Upper lobe of left lung (tissue), 6 donors: ENCODE data around the gene INPP4B. TPM values are rescaled to one million over a fixed set of nuclear protein-coding genes. Genes with fewer than 3 reads are reported as not detected.

ENCODE experiments used
- ATAC-seq, 2 donors: fragments of 200-7000 bp; cut with Tn5 transposase; one replicate each; pipeline ENCODE4 v1.9.1; 2022; ENCODE audit warnings: mild to moderate bottlenecking in 2 of 2, moderate library complexity in 2 of 2; ENCODE audit not compliant: low FRiP score in 2 of 2
- DNase-seq, 2 donors: peaks; one replicate each; pipeline ENCODE4 v3.0.0-alpha.2; 2019 to 2020
- H3K27ac ChIP-seq, 4 donors: fragments of 200-600 bp; sonication (generic); one replicate each; pipeline ENCODE4 v1.5.1; 2016 to 2019
- H3K27me3 ChIP-seq, 4 donors: fragments of 200-600 bp; sonication (generic); one replicate each; pipeline ENCODE4 v1.5.1; 2017 to 2019
- H3K36me3 ChIP-seq, 4 donors: fragments of 200-600 bp; sonication (generic); one replicate each; pipeline ENCODE4 v1.5.1; 2016 to 2019
- H3K4me1 ChIP-seq, 4 donors: fragments of 200-600 bp; sonication (generic); one replicate each; pipeline ENCODE4 v1.5.1; 2018 to 2019
- H3K4me3 ChIP-seq, 4 donors: fragments of 200-600 bp; sonication (generic); one replicate each; pipeline ENCODE4 v1.5.1; 2017 to 2019; ENCODE audit warnings: mild to moderate bottlenecking in 2 of 4, moderate library complexity in 1 of 4
- H3K9me3 ChIP-seq, 4 donors: fragments of 200-600 bp; sonication (generic); one replicate each; pipeline ENCODE4 v1.5.1; 2018 to 2019
- EP300 ChIP-seq, 4 donors: sonication (generic); formaldehyde crosslinking; IDR thresholded peaks; one replicate each; pipeline ENCODE4 v1.5.1; 2017; ENCODE audit warnings: antibody characterized with exemption in 4 of 4, control low read depth in 2 of 4
- POLR2A ChIP-seq, 4 donors: fragments of 450-650 bp; IDR thresholded peaks; one replicate each; pipeline ENCODE4 v1.5.1; 2016 to 2017; ENCODE audit warnings: antibody characterized with exemption in 4 of 4, mild to moderate bottlenecking in 2 of 4
- POLR2AphosphoS5 ChIP-seq, 2 donors: sonication (generic); formaldehyde crosslinking; IDR thresholded peaks; one replicate each; pipeline ENCODE4 v1.5.1; 2017; ENCODE audit warnings: antibody characterized with exemption in 2 of 2
- WGBS, 2 donors: methylation state at CpG; one replicate each; pipeline ENCODE4 v1.1.5; 2017 to 2018; 5-methylcytosine and 5-hydroxymethylcytosine counted together
- total RNA-seq, 6 donors: library from RNA; depleted of rRNA in 4 of 6; stranded (reverse); fragments of >200 nt in 4 of 6; gene quantifications; one replicate each; pipeline versions ENCODE4 v1.1.0 to v1.2.1, GENCODE V29; 2016 to 2021
- TF ChIP-seq, protein P1 (sequence below), 6 experiments: fragments of 450-650 bp in 4 of 6; fragments of 200-600 bp in 2 of 6; sonication (generic) in 2 of 6; IDR thresholded peaks; one replicate each; pipeline ENCODE4 v1.5.1; 2016 to 2019; ENCODE audit warnings: antibody characterized with exemption in 6 of 6
- donor health status: DM: no; HTN: no; CAD: no; lungs with moderate emphysema.
- donor health status: DM: no; HTN: yes; CAD: no; lungs with severe emphysema.

The INPP4B gene
- total RNA-seq, 6 donors from 2014 or later: 4.7 to 31.4 (median 10.4) TPM

DNA sequence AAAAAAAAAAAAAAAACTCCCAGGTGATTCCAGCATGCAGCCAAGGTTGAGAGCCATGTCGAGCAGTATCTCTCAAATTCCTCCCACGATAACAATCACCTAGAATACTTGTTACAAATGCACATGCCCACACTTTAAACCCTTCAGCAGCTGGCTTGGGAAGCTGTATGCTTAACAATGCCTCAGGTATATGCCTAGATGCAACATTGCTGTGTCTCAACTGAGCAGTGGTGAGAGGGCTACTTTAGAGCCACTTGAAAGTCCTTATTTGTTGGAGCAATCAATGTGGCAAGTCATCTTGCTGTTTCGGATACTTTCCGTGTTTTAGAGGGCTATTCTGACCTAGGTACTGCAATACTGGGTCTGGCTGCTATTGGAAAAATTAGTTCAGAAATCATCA is 487.4 kb downstream of the INPP4B start:
- H3K36me3 ChIP-seq: no peaks in the 10 kb centered on the region
- H3K4me3 ChIP-seq: no peak overlapping the region
- no peak overlapping the region for H3K27ac ChIP-seq
- peak in 1 of 2 donors; percentile 28 for DNase-seq
- no peak for ATAC-seq
- TF ChIP-seq POLR2AphosphoS5 (IDR thresholded peaks at IDR 0.05): no peak
- TF ChIP-seq, protein P1, sequence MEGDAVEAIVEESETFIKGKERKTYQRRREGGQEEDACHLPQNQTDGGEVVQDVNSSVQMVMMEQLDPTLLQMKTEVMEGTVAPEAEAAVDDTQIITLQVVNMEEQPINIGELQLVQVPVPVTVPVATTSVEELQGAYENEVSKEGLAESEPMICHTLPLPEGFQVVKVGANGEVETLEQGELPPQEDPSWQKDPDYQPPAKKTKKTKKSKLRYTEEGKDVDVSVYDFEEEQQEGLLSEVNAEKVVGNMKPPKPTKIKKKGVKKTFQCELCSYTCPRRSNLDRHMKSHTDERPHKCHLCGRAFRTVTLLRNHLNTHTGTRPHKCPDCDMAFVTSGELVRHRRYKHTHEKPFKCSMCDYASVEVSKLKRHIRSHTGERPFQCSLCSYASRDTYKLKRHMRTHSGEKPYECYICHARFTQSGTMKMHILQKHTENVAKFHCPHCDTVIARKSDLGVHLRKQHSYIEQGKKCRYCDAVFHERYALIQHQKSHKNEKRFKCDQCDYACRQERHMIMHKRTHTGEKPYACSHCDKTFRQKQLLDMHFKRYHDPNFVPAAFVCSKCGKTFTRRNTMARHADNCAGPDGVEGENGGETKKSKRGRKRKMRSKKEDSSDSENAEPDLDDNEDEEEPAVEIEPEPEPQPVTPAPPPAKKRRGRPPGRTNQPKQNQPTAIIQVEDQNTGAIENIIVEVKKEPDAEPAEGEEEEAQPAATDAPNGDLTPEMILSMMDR (IDR thresholded peaks at IDR 0.05): no peak
- no peak for TF ChIP-seq EP300 (IDR thresholded peaks at IDR 0.05)
- no peak for TF ChIP-seq POLR2A (IDR thresholded peaks at IDR 0.05)
- H3K4me1 ChIP-seq: peaks cover 0 to 12% (median 5%) of the 10 kb centered on the region in 4 donors
- H3K27me3 ChIP-seq: no peaks in the 10 kb centered on the region
- 72 to 73% methylated on average over 4 of the region's 4 CpGs for WGBS, 2 donors
- no peaks in the 10 kb centered on the region for H3K9me3 ChIP-seq

DNA sequence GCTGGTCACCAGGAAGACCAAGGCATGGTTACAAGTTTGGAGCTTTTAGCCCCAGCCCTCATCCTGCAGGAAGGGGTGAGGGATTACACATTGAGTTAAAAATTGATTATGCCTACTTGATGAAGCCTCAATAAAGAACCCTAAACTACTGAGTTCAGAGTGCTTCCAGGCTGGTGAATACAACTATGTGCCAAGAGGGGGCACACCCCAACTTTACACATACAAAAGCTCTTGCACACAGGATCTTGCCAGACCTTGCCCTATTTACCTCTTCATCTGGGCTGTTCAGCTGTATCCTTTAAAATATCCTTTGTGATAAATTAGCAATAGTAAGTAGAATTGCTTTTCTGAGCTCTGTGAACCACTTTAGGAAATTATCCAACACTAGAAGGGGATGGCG is 489.3 kb downstream of the INPP4B start:
- Histone ChIP-seq H3K4me3 (no peak overlapping the region), H3K27me3 (no peaks in the 10 kb centered on the region), H3K9me3 (no peaks in the 10 kb centered on the region), H3K36me3 (no peaks in the 10 kb centered on the region), H3K27ac (no peak overlapping the region), H3K4me1 (peaks cover 0 to 30% (median 12%) of the 10 kb centered on the region in 4 donors)
- WGBS, 2 donors: 92 to 100% methylated on average over 1 of the region's 1 CpG
- no peak for ATAC-seq
- TF ChIP-seq, protein P1 (IDR thresholded peaks at IDR 0.05): no peak
- no peak for TF ChIP-seq EP300 (IDR thresholded peaks at IDR 0.05)
- TF ChIP-seq POLR2AphosphoS5 (IDR thresholded peaks at IDR 0.05): no peak
- TF ChIP-seq POLR2A (IDR thresholded peaks at IDR 0.05): no peak
- DNase-seq: no peak

DNA sequence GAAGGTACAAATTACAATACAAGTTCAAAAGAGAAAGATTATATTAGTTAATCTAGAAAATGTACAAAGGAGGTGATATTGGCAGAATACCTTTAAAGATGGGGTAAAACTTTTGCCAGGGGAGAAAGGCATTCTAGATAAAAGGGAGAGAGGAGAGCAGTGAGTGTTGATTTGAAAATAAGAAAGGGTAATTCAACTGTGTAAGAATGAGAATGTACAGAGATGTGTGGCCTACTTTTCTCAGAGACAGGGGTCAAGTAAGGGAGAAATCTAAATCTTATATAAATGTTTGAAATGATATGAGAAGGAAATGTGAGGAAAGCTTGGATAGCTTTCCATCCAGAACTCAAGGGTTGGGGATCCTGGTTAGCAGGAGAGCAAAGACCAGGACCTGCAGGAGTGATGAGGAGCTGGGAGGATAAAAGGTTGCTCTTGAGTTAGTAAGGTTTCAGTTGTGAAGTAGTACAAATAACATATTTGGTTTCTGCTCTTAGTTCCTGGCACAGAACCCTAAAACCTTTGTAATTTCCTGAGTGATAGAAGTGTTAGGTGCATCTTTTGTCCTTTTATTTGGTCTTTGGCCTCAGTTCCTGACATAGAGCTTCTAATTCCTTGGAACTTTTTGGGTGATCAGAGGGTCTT is 489.9 kb downstream of the INPP4B start:
- peaks cover 0 to 30% (median 15%) of the 10 kb centered on the region in 4 donors for H3K4me1 ChIP-seq
- no peak overlapping the region for H3K27ac ChIP-seq
- no peaks in the 10 kb centered on the region for H3K27me3 ChIP-seq
- no peak for ATAC-seq
- no peaks in the 10 kb centered on the region for H3K9me3 ChIP-seq
- no peak overlapping the region for H3K4me3 ChIP-seq
- TF ChIP-seq POLR2A (IDR thresholded peaks at IDR 0.05) (no peak), EP300 (IDR thresholded peaks at IDR 0.05) (no peak), POLR2AphosphoS5 (IDR thresholded peaks at IDR 0.05) (no peak)
- TF ChIP-seq, protein P1 (IDR thresholded peaks at IDR 0.05): no peak
- DNase-seq: no peak
- H3K36me3 ChIP-seq: no peaks in the 10 kb centered on the region

DNA sequence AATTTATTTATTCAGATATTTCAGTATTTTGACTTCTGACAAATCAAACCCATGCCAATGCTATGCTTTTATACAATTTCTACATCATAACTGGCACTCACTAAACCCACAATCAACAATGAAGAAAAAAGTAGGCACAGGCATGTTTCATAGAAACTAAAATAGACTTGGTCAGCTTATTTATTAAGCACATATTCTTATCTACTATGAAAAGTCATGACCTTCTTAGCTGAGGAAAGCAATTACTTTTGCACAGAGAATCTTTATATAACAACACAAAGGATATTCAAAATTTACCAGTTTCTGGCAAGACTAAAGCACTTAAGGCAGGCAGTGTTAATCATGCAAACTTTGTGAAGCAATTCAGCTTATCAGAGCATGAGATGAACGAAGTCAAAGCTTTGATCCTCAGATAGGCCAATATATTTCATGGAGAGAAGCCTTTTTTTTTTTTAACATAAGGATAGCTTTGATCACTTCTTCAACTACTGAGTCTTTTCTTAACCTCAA is 490.6 kb downstream of the INPP4B start:
- Histone ChIP-seq H3K27ac (no peak overlapping the region), H3K4me1 (peaks cover 0 to 34% (median 22%) of the 10 kb centered on the region in 4 donors), H3K4me3 (no peak overlapping the region), H3K27me3 (no peaks in the 10 kb centered on the region), H3K36me3 (no peaks in the 10 kb centered on the region), H3K9me3 (no peaks in the 10 kb centered on the region)
- TF ChIP-seq POLR2A (IDR thresholded peaks at IDR 0.05): no peak
- TF ChIP-seq EP300 (IDR thresholded peaks at IDR 0.05): no peak
- TF ChIP-seq POLR2AphosphoS5 (IDR thresholded peaks at IDR 0.05): no peak
- TF ChIP-seq, protein P1 (IDR thresholded peaks at IDR 0.05): no peak
- no peak for DNase-seq
- no peak for ATAC-seq
- WGBS, 2 donors: 37 to 48% methylated on average over 1 of the region's 1 CpG
